Measurements from ENCODE around the gene TCF20. TPM values are rescaled to one million over a fixed set of nuclear protein-coding genes. Genes with fewer than 3 reads are reported as not detected.

Gene TCF20
- total and polyA plus RNA-seq, 5 donors from 2014 or later: 1.4 to 101 (median 2.1) TPM

- H3K27ac ChIP-seq (ENCODE audit: insufficient read depth, low read length, poor library complexity, severe bottlenecking): no peak overlapping the region
- H3K4me3 ChIP-seq (ENCODE audit: low read depth, low read length): no peak overlapping the region
- peaks cover 17% of the 10 kb centered on the region for H3K4me1 ChIP-seq (ENCODE audit: control insufficient read depth, insufficient read depth, low read length, poor library complexity, severe bottlenecking)
- no peaks in the 10 kb centered on the region for H3K36me3 ChIP-seq (ENCODE audit: control insufficient read depth, insufficient read depth, low read length)
- H3K4me3 Mint-ChIP-seq: peak overlapping the region in 1 of 4 donors; percentile 43
- DNase-seq: no peak
- H3K4me1 Mint-ChIP-seq: peaks cover 0 to 17% (median 9%) of the 10 kb centered on the region in 4 donors
- peaks cover 0 to 1% (median 0%) of the 10 kb centered on the region in 7 donors for H3K9me3 Mint-ChIP-seq
- no peaks in the 10 kb centered on the region for H3K9me3 ChIP-seq (ENCODE audit: control insufficient read depth in 2 of 2, low read length in 2 of 2)
- H3K27me3 ChIP-seq (ENCODE audit: control insufficient read depth, insufficient read depth, low read length): no peaks in the 10 kb centered on the region
- H3K36me3 Mint-ChIP-seq: peaks cover 5% of the 10 kb centered on the region
- peak overlapping the region in 2 of 3 donors; percentile 31 to 78 for H3K27ac Mint-ChIP-seq
- no peak for ATAC-seq (ENCODE audit: low read depth in 2 of 2)
- peaks cover 11% of the 10 kb centered on the region for H3K27me3 Mint-ChIP-seq
Measured at GRCh38 chr22:42279425-42280020, 9.1 kb upstream of the TCF20 start.

DNA sequence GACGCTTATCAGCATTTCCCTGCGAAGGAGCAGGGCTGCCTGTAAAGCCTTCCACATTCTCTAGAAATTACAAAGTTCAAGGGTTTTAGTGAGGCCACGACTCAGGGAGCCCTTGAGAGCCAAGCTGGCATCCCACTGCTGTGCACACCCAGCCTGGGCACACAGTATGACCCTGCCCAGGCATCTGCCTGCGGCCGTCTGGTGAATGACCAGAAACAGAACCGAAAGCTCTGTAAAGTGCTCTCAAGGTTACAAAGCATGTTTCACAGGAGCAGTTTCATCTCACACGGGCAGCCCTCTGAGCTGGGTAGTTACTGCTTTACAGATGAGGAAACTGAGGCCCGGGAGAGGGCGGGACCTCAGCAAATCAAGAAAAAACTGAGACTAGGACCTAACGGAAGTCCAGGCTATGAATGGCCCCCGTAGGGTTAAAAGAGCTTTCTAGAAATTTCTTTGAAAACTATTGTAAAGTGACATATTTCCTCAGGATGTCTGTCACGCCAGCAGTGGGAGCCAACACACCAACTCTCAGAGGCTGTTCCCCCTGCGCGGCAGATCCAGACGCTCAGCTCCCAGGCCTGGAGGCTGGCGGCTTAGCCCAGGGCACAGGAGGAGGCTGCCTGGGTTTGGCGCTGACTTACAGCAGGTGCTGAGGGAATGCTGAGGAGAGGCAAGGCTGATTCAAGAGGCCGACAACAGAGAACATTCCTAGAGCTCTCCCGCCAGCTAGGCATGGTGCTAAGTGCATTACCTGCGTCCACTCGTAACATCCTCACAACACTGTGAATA, 7.7 kb upstream of the TCF20 start:
- Histone ChIP-seq H3K9me3 (ENCODE audit: control insufficient read depth in 2 of 2, low read length in 2 of 2) (no peaks in the 10 kb centered on the region), H3K36me3 (ENCODE audit: control insufficient read depth, insufficient read depth, low read length) (no peaks in the 10 kb centered on the region), H3K4me1 (ENCODE audit: control insufficient read depth, insufficient read depth, low read length, poor library complexity, severe bottlenecking) (peaks cover 5% of the 10 kb centered on the region), H3K27ac (ENCODE audit: insufficient read depth, low read length, poor library complexity, severe bottlenecking) (no peak overlapping the region), H3K27me3 (ENCODE audit: control insufficient read depth, insufficient read depth, low read length) (no peaks in the 10 kb centered on the region), H3K4me3 (ENCODE audit: low read depth, low read length) (no peak overlapping the region)
- peaks cover 11% of the 10 kb centered on the region for H3K27me3 Mint-ChIP-seq
- no peak overlapping the region for H3K4me3 Mint-ChIP-seq
- H3K36me3 Mint-ChIP-seq: peaks cover 5% of the 10 kb centered on the region
- DNase-seq (no peak), ATAC-seq (ENCODE audit: low read depth in 2 of 2) (no peak)
- H3K4me1 Mint-ChIP-seq: peaks cover 0 to 10% (median 5%) of the 10 kb centered on the region in 4 donors
- H3K9me3 Mint-ChIP-seq: peaks cover 0 to 4% (median 0%) of the 10 kb centered on the region in 7 donors
- H3K27ac Mint-ChIP-seq: no peak overlapping the region

- no peaks in the 10 kb centered on the region for H3K4me1 ChIP-seq (ENCODE audit: control insufficient read depth, insufficient read depth, low read length, poor library complexity, severe bottlenecking)
- peak overlapping the region in 1 of 4 donors; percentile 61 for H3K4me3 Mint-ChIP-seq
- peaks cover 0 to 4% (median 0%) of the 10 kb centered on the region in 7 donors for H3K9me3 Mint-ChIP-seq
- peaks cover 5% of the 10 kb centered on the region for H3K36me3 Mint-ChIP-seq
- ATAC-seq (ENCODE audit: low read depth in 2 of 2) (no peak), DNase-seq (no peak)
- peaks cover 6% of the 10 kb centered on the region for H3K27me3 Mint-ChIP-seq
- no peak overlapping the region for H3K4me3 ChIP-seq (ENCODE audit: low read depth, low read length)
- no peaks in the 10 kb centered on the region for H3K9me3 ChIP-seq (ENCODE audit: control insufficient read depth in 2 of 2, low read length in 2 of 2)
- peaks cover 0 to 7% (median under 1%) of the 10 kb centered on the region in 4 donors for H3K4me1 Mint-ChIP-seq
- no peak overlapping the region for H3K27ac Mint-ChIP-seq
- no peaks in the 10 kb centered on the region for H3K27me3 ChIP-seq (ENCODE audit: control insufficient read depth, insufficient read depth, low read length)
- no peaks in the 10 kb centered on the region for H3K36me3 ChIP-seq (ENCODE audit: control insufficient read depth, insufficient read depth, low read length)
- H3K27ac ChIP-seq (ENCODE audit: insufficient read depth, low read length, poor library complexity, severe bottlenecking): no peak overlapping the region
Measured at GRCh38 chr22:42277232-42277753, 6.8 kb upstream of the TCF20 start.

GRCh38 chr22:42275970-42276369, 5.5 kb upstream of the TCF20 start:
- peaks cover 6% of the 10 kb centered on the region for H3K27me3 Mint-ChIP-seq
- H3K4me1 Mint-ChIP-seq: peaks cover 0 to 13% (median under 1%) of the 10 kb centered on the region in 4 donors
- Histone ChIP-seq H3K4me1 (ENCODE audit: control insufficient read depth, insufficient read depth, low read length, poor library complexity, severe bottlenecking) (peaks cover 3% of the 10 kb centered on the region), H3K36me3 (ENCODE audit: control insufficient read depth, insufficient read depth, low read length) (no peaks in the 10 kb centered on the region), H3K27ac (ENCODE audit: insufficient read depth, low read length, poor library complexity, severe bottlenecking) (no peak overlapping the region), H3K4me3 (ENCODE audit: low read depth, low read length) (no peak overlapping the region), H3K9me3 (ENCODE audit: control insufficient read depth in 2 of 2, low read length in 2 of 2) (no peaks in the 10 kb centered on the region), H3K27me3 (ENCODE audit: control insufficient read depth, insufficient read depth, low read length) (no peaks in the 10 kb centered on the region)
- H3K9me3 Mint-ChIP-seq: peaks cover 0 to 4% (median 0%) of the 10 kb centered on the region in 7 donors
- DNase-seq: no peak
- ATAC-seq (ENCODE audit: low read depth in 2 of 2): no peak
- peak overlapping the region in 2 of 4 donors; percentile 17 to 49 for H3K4me3 Mint-ChIP-seq
- peak overlapping the region in 1 of 3 donors; percentile 52 for H3K27ac Mint-ChIP-seq
- peaks cover 5% of the 10 kb centered on the region for H3K36me3 Mint-ChIP-seq

DNA sequence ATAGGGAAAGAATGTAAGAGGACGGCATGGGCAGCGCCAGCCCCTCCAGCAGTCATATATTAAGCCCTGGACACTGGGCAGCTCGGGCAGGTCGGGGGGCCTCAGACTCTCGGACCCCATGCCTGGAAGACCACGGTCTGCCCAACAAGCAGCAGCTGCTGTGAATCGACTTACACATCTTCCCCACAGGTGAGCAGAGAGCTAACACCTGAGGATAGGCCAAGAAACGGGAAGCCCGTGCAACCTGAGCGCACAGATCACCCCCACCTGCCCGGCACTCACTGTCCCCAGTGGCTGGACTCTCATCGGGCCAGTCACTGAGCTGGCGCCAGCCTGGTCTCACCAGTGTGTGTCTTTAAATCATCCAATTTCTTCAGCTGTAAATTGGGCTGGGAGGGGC, 4.7 kb upstream of the TCF20 start:
- Mint-ChIP-seq H3K27ac (no peak overlapping the region), H3K4me3 (peak overlapping the region in 1 of 4 donors; percentile 49), H3K4me1 (peaks cover 0 to 13% (median under 1%) of the 10 kb centered on the region in 4 donors), H3K36me3 (peaks cover 5% of the 10 kb centered on the region), H3K9me3 (peaks cover 0 to 4% (median 0%) of the 10 kb centered on the region in 7 donors), H3K27me3 (no peaks in the 10 kb centered on the region)
- no peak for ATAC-seq (ENCODE audit: low read depth in 2 of 2)
- Histone ChIP-seq H3K9me3 (ENCODE audit: control insufficient read depth in 2 of 2, low read length in 2 of 2) (no peaks in the 10 kb centered on the region), H3K36me3 (ENCODE audit: control insufficient read depth, insufficient read depth, low read length) (no peaks in the 10 kb centered on the region), H3K27me3 (ENCODE audit: control insufficient read depth, insufficient read depth, low read length) (no peaks in the 10 kb centered on the region), H3K27ac (ENCODE audit: insufficient read depth, low read length, poor library complexity, severe bottlenecking) (no peak overlapping the region), H3K4me1 (ENCODE audit: control insufficient read depth, insufficient read depth, low read length, poor library complexity, severe bottlenecking) (peaks cover 6% of the 10 kb centered on the region), H3K4me3 (ENCODE audit: low read depth, low read length) (no peak overlapping the region)
- DNase-seq: no peak

DNA sequence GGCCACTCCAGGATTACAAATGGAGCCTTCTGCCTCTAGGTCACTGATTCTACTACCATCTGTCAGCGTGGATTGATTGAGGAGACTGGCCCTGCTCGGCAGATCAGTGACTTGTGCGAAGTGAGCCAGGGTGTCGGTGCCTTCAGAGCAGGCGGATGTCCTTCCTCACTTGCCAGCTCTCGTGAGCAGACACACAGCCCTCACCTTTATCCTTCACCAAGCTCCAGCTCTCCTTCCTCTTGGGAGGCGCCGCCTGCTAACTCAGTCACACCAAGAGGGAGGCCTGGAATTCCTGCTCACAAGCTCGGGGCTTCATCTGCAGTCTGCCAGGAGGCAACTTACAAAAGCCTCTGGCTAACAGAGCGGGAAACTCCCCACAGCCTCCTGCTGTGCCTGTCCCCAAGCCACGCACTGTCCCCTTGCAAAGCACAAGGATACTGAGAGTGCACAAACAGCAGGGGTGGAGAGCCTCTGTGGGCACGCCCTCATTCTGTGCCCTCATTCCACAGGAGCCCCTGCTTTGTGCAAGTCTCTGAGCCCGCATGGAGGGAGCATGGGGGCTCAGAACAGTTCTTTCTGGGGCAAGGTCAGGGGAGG, 3.5 kb upstream of the TCF20 start:
- H3K4me1 ChIP-seq (ENCODE audit: control insufficient read depth, insufficient read depth, low read length, poor library complexity, severe bottlenecking): peaks cover 10% of the 10 kb centered on the region
- peak overlapping the region in 3 of 4 donors; percentile 66 to 72 (median 68) for H3K4me3 Mint-ChIP-seq
- H3K4me1 Mint-ChIP-seq: peaks cover 0 to 19% (median 5%) of the 10 kb centered on the region in 4 donors
- ATAC-seq (ENCODE audit: low read depth in 2 of 2) (no peak), DNase-seq (no peak)
- H3K9me3 ChIP-seq (ENCODE audit: control insufficient read depth in 2 of 2, low read length in 2 of 2): no peaks in the 10 kb centered on the region
- H3K27me3 Mint-ChIP-seq: no peaks in the 10 kb centered on the region
- peaks cover 5% of the 10 kb centered on the region for H3K36me3 Mint-ChIP-seq
- H3K27ac Mint-ChIP-seq: peak overlapping the region in 1 of 3 donors; percentile 83
- no peak overlapping the region for H3K27ac ChIP-seq (ENCODE audit: insufficient read depth, low read length, poor library complexity, severe bottlenecking)
- no peaks in the 10 kb centered on the region for H3K27me3 ChIP-seq (ENCODE audit: control insufficient read depth, insufficient read depth, low read length)
- peaks cover 0 to 4% (median 0%) of the 10 kb centered on the region in 7 donors for H3K9me3 Mint-ChIP-seq
- H3K36me3 ChIP-seq (ENCODE audit: control insufficient read depth, insufficient read depth, low read length): no peaks in the 10 kb centered on the region
- H3K4me3 ChIP-seq (ENCODE audit: low read depth, low read length): no peak overlapping the region

DNA sequence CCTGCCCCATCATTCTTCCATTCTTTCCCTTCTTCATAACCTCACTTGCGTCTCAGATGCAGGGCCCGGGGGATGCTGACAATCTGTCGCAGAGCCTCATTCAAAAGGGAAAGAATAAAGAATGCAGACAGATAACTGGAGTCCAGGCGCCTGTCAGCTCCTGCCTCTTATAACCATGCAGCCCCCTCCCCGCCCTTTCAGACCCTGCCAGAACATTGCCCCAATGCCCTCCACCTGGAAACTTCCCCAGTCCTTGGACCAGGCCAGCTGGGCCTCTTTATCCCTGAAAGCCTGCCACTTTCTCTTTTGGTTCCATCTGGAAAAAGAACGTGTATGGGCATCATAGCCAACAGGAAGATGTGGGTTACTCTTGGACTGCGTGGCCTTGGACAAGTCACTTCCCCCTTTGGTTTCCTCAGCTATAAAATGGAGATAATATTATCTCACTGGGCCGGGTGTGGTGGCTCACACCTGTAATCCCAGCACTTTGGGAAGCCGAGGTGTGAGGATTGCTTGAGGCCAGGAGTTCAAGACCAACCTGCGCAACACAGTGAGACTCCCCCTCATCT, 2.1 kb upstream of the TCF20 start:
- DNase-seq (no peak), ATAC-seq (ENCODE audit: low read depth in 2 of 2) (no peak)
- H3K27me3 Mint-ChIP-seq: no peaks in the 10 kb centered on the region
- Histone ChIP-seq H3K4me1 (ENCODE audit: control insufficient read depth, insufficient read depth, low read length, poor library complexity, severe bottlenecking) (peaks cover 23% of the 10 kb centered on the region), H3K9me3 (ENCODE audit: control insufficient read depth in 2 of 2, low read length in 2 of 2) (no peaks in the 10 kb centered on the region), H3K27ac (ENCODE audit: insufficient read depth, low read length, poor library complexity, severe bottlenecking) (no peak overlapping the region), H3K36me3 (ENCODE audit: control insufficient read depth, insufficient read depth, low read length) (no peaks in the 10 kb centered on the region), H3K4me3 (ENCODE audit: low read depth, low read length) (no peak overlapping the region), H3K27me3 (ENCODE audit: control insufficient read depth, insufficient read depth, low read length) (no peaks in the 10 kb centered on the region)
- no peak overlapping the region for H3K27ac Mint-ChIP-seq
- peaks cover 8 to 33% (median 19%) of the 10 kb centered on the region in 4 donors for H3K4me1 Mint-ChIP-seq
- H3K4me3 Mint-ChIP-seq: peak overlapping the region; percentile 39 to 91 (median 62)
- H3K9me3 Mint-ChIP-seq: peaks cover 0 to 4% (median 0%) of the 10 kb centered on the region in 7 donors
- peaks cover 5% of the 10 kb centered on the region for H3K36me3 Mint-ChIP-seq

Measured in CD4-positive, CD25-positive, alpha-beta regulatory T cell (primary cell).